Stimulated activated CD8-positive, alpha-beta memory T cell treated with anti-CD3 and anti-CD28 coated beads, Interleukin-2, amount 100 ng/mL, for 48 hours (primary cell): ENCODE measurements around the gene WASF3.
"Not testable (repeated sequence)": the region's sequence is repeated elsewhere in the genome, so short reads cannot be mapped to it uniquely, and the experiment has no call there.

Experiments used
- DNase-seq, 2 donors: peaks; one replicate each; pipeline ENCODE4 v3.0.0-alpha.2; 2020; ENCODE audit warnings: low read depth in 2 of 2

Gene WASF3

DNA sequence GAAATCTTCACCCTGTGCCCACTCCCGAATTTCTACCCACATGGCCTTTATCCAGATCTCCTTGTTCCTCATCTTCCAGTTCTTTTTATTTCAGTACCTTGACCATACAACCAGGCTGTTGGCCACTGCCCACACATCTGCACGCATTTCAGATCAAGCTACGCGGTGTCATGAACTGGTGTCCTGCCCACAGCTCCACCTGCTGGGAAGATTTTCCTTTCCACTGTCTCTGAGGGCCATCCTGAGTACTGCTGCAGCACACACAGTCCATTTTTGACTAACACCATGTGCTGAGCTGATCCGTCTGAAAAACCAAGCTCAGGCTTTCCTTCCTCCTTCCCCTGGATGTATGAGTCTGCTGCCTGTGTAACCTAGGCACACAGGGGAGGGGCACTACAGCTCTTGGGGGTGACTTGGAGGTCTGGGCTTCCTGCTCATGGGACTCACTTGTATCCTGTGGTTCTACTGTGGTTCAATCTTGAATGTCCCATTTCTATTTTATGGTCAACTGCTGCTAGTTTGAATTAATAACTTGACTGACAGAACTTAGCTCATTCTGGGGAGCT, 71.9 kb downstream of the WASF3 start:
- no peak for DNase-seq

- DNase-seq, result not testable (repeated sequence)
These were observed 78.2 kb downstream of the WASF3 start for GRCh38 chr13:26635634-26636033.

DNA sequence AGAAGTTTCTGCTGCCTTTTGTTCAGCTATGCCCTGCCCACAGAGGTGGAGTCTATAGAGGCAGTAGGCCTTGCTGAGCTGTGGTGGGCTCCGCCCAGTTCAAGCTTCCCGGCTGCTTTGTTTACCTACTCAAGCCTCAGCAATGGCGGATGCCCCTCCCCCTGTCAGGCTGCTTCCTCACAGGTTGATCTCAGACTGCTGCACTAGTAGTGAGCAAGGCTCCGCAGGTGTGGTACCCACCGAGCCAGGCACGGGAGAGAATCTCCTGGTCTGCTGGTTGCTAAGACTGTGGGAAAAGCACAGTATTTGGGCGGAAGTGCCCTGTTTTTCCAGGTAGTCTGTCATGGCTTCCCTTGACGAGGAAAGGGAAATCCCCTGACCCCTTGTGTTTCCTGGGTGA, 78.6 kb downstream of the WASF3 start:
- DNase-seq, result not testable (repeated sequence)

DNA sequence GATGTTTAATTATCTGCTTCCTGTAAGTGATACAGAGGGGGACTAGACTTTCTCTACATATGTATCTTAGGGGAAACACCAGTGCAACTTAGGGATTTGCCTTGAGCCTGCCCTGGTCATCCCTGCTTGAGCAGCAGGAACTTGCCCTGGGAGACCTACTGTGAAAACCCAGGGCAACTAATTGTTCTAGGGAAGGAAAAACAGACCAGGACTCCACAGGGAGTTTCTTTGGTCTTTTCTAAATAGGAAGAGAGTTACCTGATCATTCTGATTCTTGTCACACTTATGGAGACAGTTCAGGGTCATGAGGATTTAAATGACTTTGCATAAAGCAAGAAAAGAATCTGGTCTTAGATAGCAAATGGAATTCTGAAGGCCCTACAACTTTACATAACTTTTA, 89.1 kb downstream of the WASF3 start:
- DNase-seq, result no peak

DNA sequence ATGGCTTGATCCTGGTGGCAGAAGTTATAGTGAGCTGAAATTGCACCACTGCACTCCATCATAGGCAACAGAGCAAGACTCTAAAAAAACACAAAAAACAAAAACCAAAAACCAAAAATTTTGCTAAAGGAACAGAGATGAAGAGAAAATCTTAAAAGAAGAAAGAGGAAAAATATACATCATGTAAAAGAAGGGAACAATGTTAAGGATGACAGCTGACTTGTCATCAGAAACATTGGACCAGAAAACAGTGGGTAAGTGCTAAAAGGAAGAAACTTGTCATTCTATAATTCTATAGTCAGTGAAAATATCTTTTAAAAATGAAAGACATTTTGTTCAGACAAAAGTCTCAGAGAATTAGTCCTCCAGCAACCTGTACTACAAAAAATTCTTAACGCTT, 93.8 kb downstream of the WASF3 start:
- no peak for DNase-seq

GRCh38 chr13:26653310-26653709, 95.8 kb downstream of the WASF3 start:
- DNase-seq, result no peak

- DNase-seq, result no peak
These were observed 96.4 kb downstream of the WASF3 start for GRCh38 chr13:26653842-26654241.

- no peak for DNase-seq
These were observed 99.4 kb downstream of the WASF3 start for GRCh38 chr13:26656919-26657318.

GRCh38 chr13:26658448-26659385, 101.2 kb downstream of the WASF3 start:
- no peak for DNase-seq

DNA sequence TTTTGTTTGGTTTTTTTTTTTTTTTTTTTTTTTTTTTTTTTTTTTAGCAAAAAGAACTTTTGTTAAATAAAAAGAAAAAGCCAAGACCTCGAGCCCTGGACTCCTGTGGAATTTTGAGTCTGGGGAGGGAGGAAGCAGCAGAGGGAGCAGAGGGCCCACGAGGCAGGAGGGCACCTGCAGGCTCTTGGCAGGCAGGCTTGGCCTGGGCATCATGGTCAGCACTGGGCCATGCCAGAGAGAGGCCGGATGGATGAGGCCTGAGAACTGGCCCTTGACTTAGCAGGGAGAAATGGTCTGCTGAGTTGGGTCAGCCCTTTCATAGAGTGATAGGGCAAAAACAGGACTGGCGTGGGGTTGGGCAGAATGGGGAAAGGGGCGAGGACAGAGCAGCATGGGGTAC, 102.7 kb downstream of the WASF3 start:
- no peak for DNase-seq

- no peak for DNase-seq
These were observed 103.3 kb downstream of the WASF3 start for GRCh38 chr13:26660766-26661165.

- DNase-seq, result no peak
These were observed 106.3 kb downstream of the WASF3 start for GRCh38 chr13:26663791-26664190.

DNA sequence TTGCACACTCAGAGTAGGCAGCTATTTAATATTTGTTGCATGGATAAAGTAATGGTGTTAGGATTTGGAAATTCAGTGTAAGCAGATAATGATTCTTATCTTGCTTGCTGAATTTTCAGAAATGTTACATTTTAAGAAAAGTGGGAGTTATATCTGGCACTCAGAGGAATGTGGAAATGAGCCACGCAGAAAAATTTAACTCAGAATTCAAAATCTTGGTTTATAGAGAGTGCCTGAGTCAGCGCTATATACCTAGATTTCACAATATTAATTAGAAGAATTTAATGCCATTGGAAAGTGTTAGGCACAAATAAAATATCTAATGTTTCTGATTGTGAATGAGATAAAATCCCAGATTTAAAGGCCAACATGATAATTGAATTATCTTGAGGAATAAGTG, 106.8 kb downstream of the WASF3 start:
- DNase-seq, result no peak

GRCh38 chr13:26664876-26665275, 107.4 kb downstream of the WASF3 start:
- DNase-seq, result no peak

DNA sequence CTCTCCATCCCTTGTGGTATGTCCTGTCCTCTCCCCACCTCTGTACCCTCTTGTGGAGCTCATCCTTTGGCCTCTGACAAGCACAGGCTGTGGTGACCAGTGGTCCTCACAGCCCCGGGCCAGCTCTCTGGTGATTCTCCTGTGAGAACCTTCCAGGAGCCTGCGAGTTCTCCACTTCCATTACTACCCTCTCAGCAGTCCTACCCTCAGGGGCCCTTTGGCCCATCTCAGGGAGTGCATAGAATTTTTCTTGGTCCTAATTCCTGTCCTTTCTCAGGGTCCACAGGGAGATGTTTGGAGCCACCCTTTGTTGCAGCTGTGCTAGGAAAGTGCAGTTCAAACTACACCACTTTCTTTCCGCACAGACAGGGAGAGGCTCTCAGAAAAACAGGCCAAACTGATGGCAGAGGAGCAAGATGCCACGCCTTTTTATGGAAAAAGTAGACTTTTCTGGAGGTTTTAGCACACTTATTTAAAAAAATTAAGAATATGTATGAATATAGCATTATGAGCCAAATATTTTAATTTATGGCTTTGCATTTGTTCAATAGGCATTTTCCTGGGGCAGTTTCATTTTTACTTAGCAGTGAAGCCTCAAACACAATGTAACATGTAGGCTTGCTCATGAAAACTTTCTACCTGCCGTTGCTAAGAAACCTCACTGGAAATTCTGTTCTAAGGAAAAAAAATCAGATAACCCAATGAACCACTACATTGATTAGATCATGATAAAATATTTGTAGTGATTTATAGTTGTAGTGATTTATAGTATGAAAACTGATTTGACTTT, 111.1 kb downstream of the WASF3 start:
- DNase-seq, result no peak

- no peak for DNase-seq
These were observed 116.4 kb downstream of the WASF3 start for GRCh38 chr13:26673890-26674289.

DNA sequence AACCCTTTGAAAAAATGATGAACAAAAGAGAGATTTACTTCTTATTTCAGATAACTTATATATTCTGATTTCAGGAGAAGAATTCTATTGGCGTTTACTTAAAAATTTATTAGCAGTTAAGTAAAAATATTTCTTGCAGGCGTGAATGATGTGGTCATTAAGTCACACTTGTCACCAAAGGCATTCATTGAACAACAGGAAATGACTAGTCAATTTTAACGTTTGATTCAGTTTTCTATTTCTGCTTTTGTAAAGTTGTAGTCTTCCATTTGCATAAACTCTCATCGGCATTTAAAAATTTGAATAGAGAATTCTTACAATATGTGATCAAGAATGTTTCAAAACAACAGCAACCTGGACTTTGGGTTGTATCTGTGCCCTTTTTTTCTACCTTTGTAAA, 119.7 kb downstream of the WASF3 start:
- no peak for DNase-seq

GRCh38 chr13:26678330-26678729, 120.8 kb downstream of the WASF3 start:
- no peak for DNase-seq

DNA sequence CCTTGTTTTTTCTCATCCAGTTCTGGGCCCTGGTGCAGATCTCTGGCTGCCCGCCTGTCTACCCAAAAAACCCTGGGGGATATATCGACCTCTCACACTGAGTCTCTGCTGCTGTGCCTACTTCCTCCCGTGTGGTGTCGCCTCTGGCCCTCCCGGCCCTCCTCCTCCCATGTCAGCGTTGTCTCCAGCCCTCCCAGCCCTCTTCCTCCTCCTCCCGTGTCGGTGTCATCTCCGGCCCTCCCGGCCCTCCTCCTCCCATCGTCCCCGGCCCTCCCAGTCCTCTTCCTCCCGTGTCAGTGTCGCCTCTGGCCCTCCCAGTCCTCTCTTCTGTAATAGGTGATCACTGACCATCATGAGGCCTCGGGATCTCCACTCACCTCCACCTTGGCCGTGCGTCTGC, 121.3 kb downstream of the WASF3 start:
- no peak for DNase-seq

GRCh38 chr13:26679411-26680122, 122.1 kb downstream of the WASF3 start:
- no peak for DNase-seq

- no peak for DNase-seq
These were observed 122.6 kb downstream of the WASF3 start for GRCh38 chr13:26680123-26680450.

- no peak for DNase-seq
These were observed 123.1 kb downstream of the WASF3 start for GRCh38 chr13:26680572-26680971.
